ENCODE data around the gene ANKRD40CL.
"Not testable (repeated sequence)": the region's sequence is repeated elsewhere in the genome, so short reads cannot be mapped to it uniquely, and the experiment has no call there.

Gene ANKRD40CL

GRCh38 chr17:50762177-50762576, 5.1 kb downstream of the ANKRD40CL start:
- DNase-seq (ENCODE audit: low spot score), result no peak

- no peak for DNase-seq (ENCODE audit: low spot score)
Observed at GRCh38 chr17:50758989-50759544, 8.3 kb downstream of the ANKRD40CL start.

- DNase-seq (ENCODE audit: low spot score), result no peak
Observed at GRCh38 chr17:50758524-50758923, 8.8 kb downstream of the ANKRD40CL start.

GRCh38 chr17:50754521-50754920, 12.8 kb downstream of the ANKRD40CL start:
- DNase-seq (ENCODE audit: low spot score), result no peak

- no peak for DNase-seq (ENCODE audit: low spot score)
Observed at GRCh38 chr17:50749245-50749644, 18.1 kb downstream of the ANKRD40CL start.

- DNase-seq (ENCODE audit: low spot score), result no peak
Observed at GRCh38 chr17:50745631-50746030, 21.7 kb downstream of the ANKRD40CL start.

- no peak for DNase-seq (ENCODE audit: low spot score)
Observed at GRCh38 chr17:50739098-50739497, 28.2 kb downstream of the ANKRD40CL start.

- DNase-seq (ENCODE audit: low spot score), result no peak
Observed at GRCh38 chr17:50737118-50737698, 30.1 kb downstream of the ANKRD40CL start.

GRCh38 chr17:50735287-50735686, 32.0 kb downstream of the ANKRD40CL start:
- DNase-seq (ENCODE audit: low spot score), result no peak

- no peak for DNase-seq (ENCODE audit: low spot score)
Observed at GRCh38 chr17:50731575-50732460, 35.5 kb downstream of the ANKRD40CL start.

- no peak for DNase-seq (ENCODE audit: low spot score)
Observed at GRCh38 chr17:50728881-50729765, 38.2 kb downstream of the ANKRD40CL start.

- DNase-seq (ENCODE audit: low spot score), result no peak
Observed at GRCh38 chr17:50728112-50728429, 39.2 kb downstream of the ANKRD40CL start.

- DNase-seq (ENCODE audit: low spot score), result no peak
Observed at GRCh38 chr17:50725769-50726655, 41.3 kb downstream of the ANKRD40CL start.

- not testable (repeated sequence) for DNase-seq (ENCODE audit: low spot score)
Observed at GRCh38 chr17:50724622-50725021, 42.7 kb downstream of the ANKRD40CL start.

- no peak for DNase-seq (ENCODE audit: low spot score)
Observed at GRCh38 chr17:50722746-50723145, 44.6 kb downstream of the ANKRD40CL start.

GRCh38 chr17:50721194-50722010, 45.9 kb downstream of the ANKRD40CL start:
- DNase-seq (ENCODE audit: low spot score), result no peak

GRCh38 chr17:50719924-50720794, 47.2 kb downstream of the ANKRD40CL start:
- no peak for DNase-seq (ENCODE audit: low spot score)

- peak; percentile 92 for DNase-seq (ENCODE audit: low spot score)
Observed at GRCh38 chr17:50719144-50719923, 48.0 kb downstream of the ANKRD40CL start, which contains the start of gene LUC7L3. Gene LUC7L3, plus strand, starts transcription at chr17:50719603. Its CDS starts 130 bp downstream, at chr17:50719733.
